SW 1271 (cell line): ENCODE data around the gene PCDHB11.
"Not testable (repeated sequence)": the region's sequence is repeated elsewhere in the genome, so short reads cannot be mapped to it uniquely, and the experiment has no call there.

Experiments used
- DNase-seq, 2 experiments: peaks; one replicate each; lab custom pipeline; 2025; lab: John Stamatoyannopoulos, UW

Gene PCDHB11

DNA sequence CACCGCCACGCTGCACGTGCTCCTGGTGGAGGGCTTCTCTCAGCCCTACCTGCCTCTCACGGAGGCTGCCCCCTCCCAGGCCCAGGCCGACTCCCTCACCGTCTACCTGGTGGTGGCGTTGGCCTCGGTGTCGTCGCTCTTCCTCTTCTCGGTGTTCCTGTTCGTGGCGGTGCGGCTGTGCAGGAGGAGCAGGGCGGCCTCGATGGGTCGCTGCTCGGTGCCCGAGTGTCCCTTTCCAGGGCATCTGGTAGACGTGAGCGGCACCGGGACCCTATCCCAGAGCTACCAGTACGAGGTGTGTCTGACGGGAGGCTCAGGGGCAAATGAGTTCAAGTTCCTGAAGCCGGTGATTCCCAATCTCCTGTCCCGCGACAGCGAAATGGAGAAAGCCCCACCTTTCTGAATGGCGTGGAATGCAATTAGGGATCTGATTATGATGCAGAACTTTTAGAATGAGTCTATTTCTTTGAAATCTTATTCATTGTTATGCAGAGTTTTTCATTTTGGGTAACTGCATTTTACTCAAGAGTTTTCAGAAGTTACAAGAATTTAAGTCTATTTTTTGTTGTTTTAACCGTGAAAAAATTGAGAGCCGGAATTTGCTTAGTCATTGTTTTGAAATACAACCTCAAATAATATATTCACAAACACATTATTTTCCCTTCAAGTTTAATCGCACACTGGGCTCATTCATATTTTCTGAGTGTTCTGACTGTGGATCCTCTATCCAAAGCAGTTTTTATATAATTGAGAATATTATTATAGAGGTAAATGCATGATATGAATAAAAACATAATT is 37.3 kb downstream of the PCDHB11 start:
- no peak for DNase-seq

DNA sequence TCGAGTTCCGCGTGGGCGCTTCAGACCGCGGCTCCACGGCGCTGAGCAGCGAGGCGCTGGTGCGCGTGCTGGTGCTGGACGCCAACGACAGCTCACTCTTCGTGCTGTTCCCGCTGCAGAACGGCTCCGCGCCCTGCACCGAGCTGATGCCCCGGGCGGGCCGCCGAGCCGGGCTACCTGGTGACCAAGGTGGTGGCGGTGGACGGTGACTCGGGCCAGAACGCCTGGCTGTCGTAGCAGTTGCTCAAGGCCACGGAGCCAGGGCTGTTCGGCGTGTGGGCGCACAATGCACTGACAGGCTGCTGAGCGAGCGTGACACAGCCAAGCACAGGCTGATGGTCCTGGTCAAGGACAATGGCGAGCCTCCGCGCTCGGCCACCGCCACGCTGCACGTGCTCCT is 42.1 kb downstream of the PCDHB11 start:
- DNase-seq, result no peak

DNA sequence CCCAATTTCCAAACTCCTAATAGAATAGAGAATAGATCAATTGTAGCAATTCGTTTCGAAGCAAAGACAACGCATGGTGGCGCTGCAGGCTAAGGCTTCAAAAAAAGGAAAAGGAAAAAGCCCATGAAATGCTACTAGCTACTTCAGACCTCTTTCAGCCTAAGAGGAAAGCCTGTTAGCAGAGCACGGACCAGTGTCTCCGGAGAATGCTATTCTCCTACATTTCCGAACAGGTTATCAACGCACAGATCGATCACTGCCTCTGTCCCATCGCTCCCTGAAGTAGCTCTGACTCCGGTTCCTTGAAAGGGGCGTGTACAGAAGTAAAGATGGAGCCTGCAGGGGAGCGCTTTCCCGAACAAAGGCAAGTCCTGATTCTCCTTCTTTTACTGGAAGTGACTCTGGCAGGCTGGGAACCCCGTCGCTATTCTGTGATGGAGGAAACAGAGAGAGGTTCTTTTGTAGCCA is 45.9 kb downstream of the PCDHB11 start, which contains the start of gene PCDHB15:
Gene PCDHB15, plus strand, starts transcription at position 146 of the 468 bp plus-strand sequence. Its CDS starts 184 bp downstream, at position 330.
- DNase-seq, result no peak

DNA sequence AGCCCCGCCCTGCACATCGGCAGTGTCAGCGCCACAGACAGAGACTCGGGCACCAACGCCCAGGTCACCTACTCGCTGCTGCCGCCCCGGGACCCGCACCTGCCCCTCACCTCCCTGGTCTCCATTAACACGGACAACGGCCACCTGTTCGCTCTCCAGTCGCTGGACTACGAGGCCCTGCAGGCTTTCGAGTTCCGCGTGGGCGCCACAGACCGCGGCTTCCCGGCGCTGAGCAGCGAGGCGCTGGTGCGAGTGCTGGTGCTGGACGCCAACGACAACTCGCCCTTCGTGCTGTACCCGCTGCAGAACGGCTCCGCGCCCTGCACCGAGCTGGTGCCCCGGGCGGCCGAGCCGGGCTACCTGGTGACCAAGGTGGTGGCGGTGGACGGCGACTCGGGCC is 47.5 kb downstream of the PCDHB11 start:
- not testable (repeated sequence) for DNase-seq

DNA sequence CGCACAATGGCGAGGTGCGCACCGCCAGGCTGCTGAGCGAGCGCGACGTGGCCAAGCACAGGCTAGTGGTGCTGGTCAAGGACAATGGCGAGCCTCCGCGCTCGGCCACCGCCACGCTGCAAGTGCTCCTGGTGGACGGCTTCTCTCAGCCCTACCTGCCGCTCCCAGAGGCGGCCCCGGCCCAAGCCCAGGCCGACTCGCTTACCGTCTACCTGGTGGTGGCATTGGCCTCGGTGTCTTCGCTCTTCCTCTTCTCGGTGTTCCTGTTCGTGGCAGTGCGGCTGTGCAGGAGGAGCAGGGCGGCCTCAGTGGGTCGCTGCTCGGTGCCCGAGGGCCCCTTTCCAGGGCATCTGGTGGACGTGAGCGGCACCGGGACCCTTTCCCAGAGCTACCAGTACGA is 48.0 kb downstream of the PCDHB11 start:
- DNase-seq, result not testable (repeated sequence)

DNA sequence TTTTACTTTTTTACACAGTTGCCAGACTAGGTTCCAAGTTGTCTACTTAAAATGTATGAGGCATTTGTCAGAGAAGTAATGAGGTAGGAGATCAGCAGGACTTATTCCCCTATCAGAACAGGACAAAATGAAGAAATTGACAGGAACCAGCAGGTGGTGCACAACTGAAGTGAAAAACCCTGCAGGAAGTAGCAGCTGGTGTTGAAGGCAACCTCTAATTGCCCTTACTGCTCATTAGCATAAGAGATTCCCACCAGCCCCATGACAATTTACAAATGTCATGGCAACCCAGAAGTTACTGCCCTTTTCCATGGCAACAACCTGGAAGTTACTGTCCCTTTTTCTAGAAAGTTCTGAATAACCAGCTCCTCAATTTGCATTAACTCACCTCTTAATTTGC is 51.1 kb downstream of the PCDHB11 start:
- DNase-seq, result no peak
